ENCODE measurements around the gene CDH15. TPM values are rescaled to one million over a fixed set of nuclear protein-coding genes. Genes with fewer than 3 reads are reported as not detected.

Gene CDH15
- polyA plus RNA-seq, 2 of the 4 experiments (the other 2 are of a cell fraction) = 0.05 to 0.08 TPM

DNA sequence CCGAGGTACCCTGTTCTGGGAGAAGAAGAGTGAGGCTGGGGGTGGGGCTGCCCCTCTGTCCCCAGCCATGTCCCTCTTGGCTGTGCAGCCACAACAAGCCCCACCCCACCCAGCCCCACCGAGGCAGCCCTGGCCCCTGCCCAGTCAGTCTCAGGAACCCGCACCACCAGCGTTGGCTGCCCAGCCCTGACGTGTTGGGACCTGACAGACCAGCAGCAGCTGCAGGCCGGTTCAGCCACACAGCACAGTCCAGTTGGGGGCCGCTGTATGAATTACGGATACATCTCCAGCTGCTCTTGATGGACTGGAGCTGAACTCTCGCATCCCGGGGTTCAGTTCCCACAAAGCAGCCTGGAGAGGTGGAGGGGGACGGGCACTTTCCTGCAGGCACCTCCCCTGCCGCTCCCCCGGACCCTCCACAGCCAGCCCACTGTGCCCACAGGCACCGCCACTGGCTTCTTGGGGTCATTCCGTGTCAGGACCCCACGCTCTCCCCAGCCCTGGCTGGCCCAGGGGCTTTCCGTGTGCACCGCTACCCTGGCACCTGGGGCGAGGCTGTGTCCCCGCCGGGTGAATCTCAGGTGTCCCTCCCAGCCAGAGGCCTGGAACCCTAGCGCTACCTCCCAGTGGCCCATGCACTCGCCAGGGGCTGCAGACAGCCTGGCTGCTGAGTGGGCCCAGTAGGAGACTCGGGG is 7.1 kb downstream of the CDH15 start:
- Histone ChIP-seq H3K27ac (no peak overlapping the region), H3K9me3 (no peaks in the 10 kb centered on the region), H3K4me3 (no peak overlapping the region), H3K4me1 (no peaks in the 10 kb centered on the region), H3K4me2 (no peak overlapping the region)
- CTCF ChIA-PET = interaction anchor here (1.1 to 2.7 kb wide), 2 partner anchors 11 to 12 kb away, joined by 3 to 15 read pairs; no protein-coding TSS in a partner anchor
- 66% methylated on average over 11 of the region's 24 CpGs for WGBS (ENCODE audit: missing lambda C conversion rate)
- ATAC-seq (peak in 1 of 2 experiments; percentile 25; a peak in 2 of 6 replicates), FAIRE-seq (no peak), DNase-seq (ENCODE audit: low read depth in 1 of 2, low spot score in 1 of 2) (no peak)
- POLR2A ChIA-PET = no interaction called here
- TF ChIP-seq CHD4 (IDR thresholded peaks at IDR 0.05; ENCODE audit: borderline replicate concordance) (no peak), RAD21 (conservative IDR thresholded peaks at IDR 0.05 in 1 of 2, IDR thresholded peaks at IDR 0.05 in 1 of 2) (no peak), KDM5A (IDR thresholded peaks at IDR 0.05) (no peak)

- Histone ChIP-seq H3K27ac (no peak overlapping the region), H3K9me3 (no peaks in the 10 kb centered on the region), H3K4me1 (no peaks in the 10 kb centered on the region), H3K4me3 (no peak overlapping the region), H3K4me2 (no peak overlapping the region)
- TF ChIP-seq, protein P1, sequence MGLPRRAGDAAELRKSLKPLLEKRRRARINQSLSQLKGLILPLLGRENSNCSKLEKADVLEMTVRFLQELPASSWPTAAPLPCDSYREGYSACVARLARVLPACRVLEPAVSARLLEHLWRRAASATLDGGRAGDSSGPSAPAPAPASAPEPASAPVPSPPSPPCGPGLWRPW (IDR thresholded peaks at IDR 0.05) = no peak
- 79% methylated on average over 12 of the region's 19 CpGs for WGBS (ENCODE audit: missing lambda C conversion rate)
- ChIA-PET POLR2A (no interaction called here), CTCF (interaction anchor here (1.1 to 2.7 kb wide), 2 partner anchors 12 kb away, joined by 3 to 15 read pairs; no protein-coding TSS in a partner anchor)
- no peak for DNase-seq (ENCODE audit: low read depth in 1 of 2, low spot score in 1 of 2)
- no peak for ATAC-seq
- no peak for FAIRE-seq
Measured at GRCh38 chr16:89179148-89179484, 7.6 kb downstream of the CDH15 start.

DNA sequence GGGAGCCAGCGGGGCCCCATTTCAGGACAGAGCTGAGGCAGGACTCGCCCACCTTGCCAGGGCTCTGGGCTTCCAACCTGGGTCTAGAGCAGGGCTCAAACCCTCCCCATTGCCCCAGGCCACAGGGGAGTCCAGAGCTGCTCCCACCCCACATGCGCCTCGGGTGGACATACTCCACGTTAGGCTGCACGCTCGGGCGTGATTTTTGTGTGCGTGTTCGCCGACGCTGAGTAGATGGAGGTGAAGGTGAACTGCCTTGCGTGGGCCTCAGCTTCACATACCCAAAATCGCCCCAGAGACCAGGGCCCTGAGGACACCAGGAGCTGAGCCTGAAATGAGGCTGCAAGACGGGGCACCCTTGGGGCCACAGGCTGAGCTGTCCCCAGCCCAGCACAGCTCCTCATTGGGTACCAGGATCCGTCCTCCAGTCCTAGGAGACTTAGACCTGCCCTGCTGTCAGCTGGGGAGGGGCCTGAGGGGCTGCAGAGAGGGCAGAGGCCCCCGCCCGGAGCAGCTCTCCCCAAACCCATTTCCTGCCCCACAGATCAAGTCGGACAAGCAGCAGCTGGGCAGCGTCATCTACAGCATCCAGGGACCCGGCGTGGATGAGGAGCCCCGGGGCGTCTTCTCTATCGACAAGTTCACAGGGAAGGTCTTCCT is 8.2 kb downstream of the CDH15 start:
- FAIRE-seq = no peak
- POLR2A ChIA-PET = no interaction called here
- DNase-seq (ENCODE audit: low read depth in 1 of 2, low spot score in 1 of 2) = no peak
- Histone ChIP-seq H3K27ac (no peak overlapping the region), H3K4me1 (no peaks in the 10 kb centered on the region), H3K4me3 (no peak overlapping the region), H3K9me3 (no peaks in the 10 kb centered on the region), H3K4me2 (no peak overlapping the region)
- ATAC-seq = no peak
- no peak for TF ChIP-seq EHF (CRISPR knock-in tag; IDR thresholded peaks at IDR 0.05)
- no peak for TF ChIP-seq ZNF302 (CRISPR knock-in tag; IDR thresholded peaks at IDR 0.05)
- TF ChIP-seq JUN (IDR thresholded peaks at IDR 0.05) = no peak
- TF ChIP-seq, protein P1 (IDR thresholded peaks at IDR 0.05) = no peak
- TF ChIP-seq KDM5A (IDR thresholded peaks at IDR 0.05) = no peak
- no peak for TF ChIP-seq HOXB5 (CRISPR knock-in tag; IDR thresholded peaks at IDR 0.05)
- TF ChIP-seq EP300 (IDR thresholded peaks at IDR 0.05) = no peak
- no peak for TF ChIP-seq FOSB (CRISPR knock-in tag; IDR thresholded peaks at IDR 0.05)
- TF ChIP-seq BHLHE40 (IDR thresholded peaks at IDR 0.05; ENCODE audit: low read depth, low read length) = no peak
- CTCF ChIA-PET = interaction anchor here (0.5 to 2.7 kb wide), 3 partner anchors 11 to 176 kb away, joined by 3 to 15 read pairs (median 3); no protein-coding TSS in a partner anchor
- 70% methylated on average over 22 of the region's 25 CpGs for WGBS (ENCODE audit: missing lambda C conversion rate)

GRCh38 chr16:89183463-89183862 is 11.9 kb downstream of the CDH15 start:
- no peak for DNase-seq (ENCODE audit: low read depth in 1 of 2, low spot score in 1 of 2)
- CTCF ChIA-PET = interaction anchor here (0.9 kb wide), 1 partner anchor 411 kb away, joined by 4 read pairs; no protein-coding TSS in a partner anchor
- POLR2A ChIA-PET = no interaction called here

More at GRCh38 chr16:89183463-89183862, 11.9 kb downstream of the CDH15 start:
- ATAC-seq (no peak), FAIRE-seq (no peak)
- no peaks in the 10 kb centered on the region for H3K4me1 ChIP-seq
- H3K27ac ChIP-seq = no peak overlapping the region
- TF ChIP-seq MAFK (IDR thresholded peaks at IDR 0.05; ENCODE audit: partially characterized antibody) (no peak), CTCF (IDR thresholded peaks at IDR 0.05) (no peak), PBX3 (IDR thresholded peaks at IDR 0.05) (no peak), HEYL (CRISPR knock-in tag; IDR thresholded peaks at IDR 0.05) (no peak), RARB (CRISPR knock-in tag; IDR thresholded peaks at IDR 0.05) (no peak), JUN (IDR thresholded peaks at IDR 0.05) (no peak), POLR2A (IDR thresholded peaks at IDR 0.05; ENCODE audit: low read length) (no peak), KDM5A (IDR thresholded peaks at IDR 0.05) (no peak), HDAC2 (IDR thresholded peaks at IDR 0.05) (no peak), ESRRA (IDR thresholded peaks at IDR 0.05; ENCODE audit: borderline replicate concordance, low read length) (no peak)
- TF ChIP-seq, protein P1 (IDR thresholded peaks at IDR 0.05) = no peak
- WGBS (ENCODE audit: missing lambda C conversion rate) = 22% methylated on average over 13 of the region's 13 CpGs
- no peak overlapping the region for H3K4me3 ChIP-seq
- H3K4me2 ChIP-seq = no peak overlapping the region
- no peaks in the 10 kb centered on the region for H3K9me3 ChIP-seq

Measured in A549 (cell line).